Caco-2 (cell line): ENCODE data around the gene GDPD4. TPM values are rescaled to one million over a fixed set of nuclear protein-coding genes. Genes with fewer than 3 reads are reported as not detected.

ENCODE experiments used
- BruUV-seq: library from RNA; stranded (reverse); fragments of 400-500 nt; replicated peaks from 2 replicates; lab custom pipeline; 2021; lab: Mats Ljungman, UMichigan
- CTCF ChIA-PET: fragments of 300-600 bp; sonication (Branson Sonifier 250); formaldehyde crosslinking; loops from one replicate; lab custom pipeline; 2022; ENCODE audit warnings: antibody characterized with exemption; lab: Charles Lee
- POLR2A ChIA-PET: fragments of 300-600 bp; sonication (Branson Sonifier 250); formaldehyde crosslinking; loops from one replicate; lab custom pipeline; 2022; ENCODE audit warnings: antibody characterized with exemption; lab: Charles Lee
- DNase-seq, 2 experiments: peaks; one replicate each; pipeline versions ENCODE4 v3.0.0 to v3.0.0-alpha.2; 2020 to 2022
- H3K27me3 ChIP-seq: replicated peaks from 2 replicates; pipeline ENCODE4 v1.6.0; 2011; ENCODE audit warnings: low read length; ENCODE audit not compliant: control insufficient read depth, insufficient read depth
- H3K36me3 ChIP-seq: 2 replicates; pipeline ENCODE4 v1.5.1; 2011; ENCODE audit warnings: low read length; ENCODE audit not compliant: control insufficient read depth, insufficient read depth
- H3K4me1 ChIP-seq: fragments of 250-450 bp; sonication (Bioruptor Pico); 2 replicates; pipeline ENCODE4 v1.5.1; 2020; ENCODE audit warnings: mild to moderate bottlenecking
- H3K4me3 ChIP-seq: 2 replicates; pipeline ENCODE4 v1.5.1; 2011; ENCODE audit warnings: low read depth, mild to moderate bottlenecking, control low read depth, low read length
- H3K9me3 ChIP-seq: fragments of 250-450 bp; sonication (Bioruptor Pico); 2 replicates; pipeline ENCODE4 v1.5.1; 2020; ENCODE audit warnings: mild to moderate bottlenecking, moderate library complexity
- H3K27ac Mint-ChIP-seq: one replicate; pipeline ENCODE4 v1.8.0; 2022; ENCODE audit warnings: mixed read lengths; ENCODE audit not compliant: unreplicated experiment
- H3K27me3 Mint-ChIP-seq: one replicate; pipeline ENCODE4 v1.8.0; 2022; ENCODE audit warnings: mixed read lengths; ENCODE audit not compliant: insufficient read depth, unreplicated experiment
- H3K36me3 Mint-ChIP-seq: one replicate; pipeline ENCODE4 v1.8.0; 2022; ENCODE audit warnings: mild to moderate bottlenecking, mixed read lengths; ENCODE audit not compliant: insufficient read depth, unreplicated experiment
- H3K4me1 Mint-ChIP-seq: one replicate; pipeline ENCODE4 v1.8.0; 2022; ENCODE audit warnings: low read depth, mixed read lengths; ENCODE audit not compliant: unreplicated experiment
- H3K4me3 Mint-ChIP-seq: one replicate; pipeline ENCODE4 v1.8.0; 2022; ENCODE audit warnings: mild to moderate bottlenecking, moderate library complexity, mixed read lengths; ENCODE audit not compliant: unreplicated experiment
- H3K9me3 Mint-ChIP-seq: one replicate; pipeline ENCODE4 v1.8.0; 2022; ENCODE audit warnings: mixed read lengths; ENCODE audit not compliant: unreplicated experiment
- CTCF ChIP-seq, 2 experiments: fragments of 200-600 bp in 1 of 2; IDR thresholded peaks; 1 replicate in 1 of 2; 2 replicates in 1 of 2; pipeline versions ENCODE4 v1.5.1 to v1.8.0; 2011 to 2022; ENCODE audit warnings: antibody characterized with exemption in 1 of 2, control low read depth in 1 of 2, inconsistent platforms in 1 of 2, low read depth in 1 of 2, low read length in 1 of 2, mild to moderate bottlenecking in 1 of 2, moderate library complexity in 1 of 2; ENCODE audit not compliant: insufficient read depth in 1 of 2, severe bottlenecking in 1 of 2, unreplicated experiment in 1 of 2
- intact Hi-C: fragments of 100-400 bp; cut with micrococcal nuclease; formaldehyde crosslinking; loops from one replicate; pipeline ENCODE4 v1.10.0; 2022; ENCODE audit not compliant: unreplicated experiment
- total RNA-seq: library from RNA; stranded (reverse); gene quantifications from 2 replicates; pipeline ENCODE4 v1.2.3, GENCODE V29; 2022

Gene GDPD4
- total RNA-seq, 1 experiment from 2014 or later, result not detected

DNA sequence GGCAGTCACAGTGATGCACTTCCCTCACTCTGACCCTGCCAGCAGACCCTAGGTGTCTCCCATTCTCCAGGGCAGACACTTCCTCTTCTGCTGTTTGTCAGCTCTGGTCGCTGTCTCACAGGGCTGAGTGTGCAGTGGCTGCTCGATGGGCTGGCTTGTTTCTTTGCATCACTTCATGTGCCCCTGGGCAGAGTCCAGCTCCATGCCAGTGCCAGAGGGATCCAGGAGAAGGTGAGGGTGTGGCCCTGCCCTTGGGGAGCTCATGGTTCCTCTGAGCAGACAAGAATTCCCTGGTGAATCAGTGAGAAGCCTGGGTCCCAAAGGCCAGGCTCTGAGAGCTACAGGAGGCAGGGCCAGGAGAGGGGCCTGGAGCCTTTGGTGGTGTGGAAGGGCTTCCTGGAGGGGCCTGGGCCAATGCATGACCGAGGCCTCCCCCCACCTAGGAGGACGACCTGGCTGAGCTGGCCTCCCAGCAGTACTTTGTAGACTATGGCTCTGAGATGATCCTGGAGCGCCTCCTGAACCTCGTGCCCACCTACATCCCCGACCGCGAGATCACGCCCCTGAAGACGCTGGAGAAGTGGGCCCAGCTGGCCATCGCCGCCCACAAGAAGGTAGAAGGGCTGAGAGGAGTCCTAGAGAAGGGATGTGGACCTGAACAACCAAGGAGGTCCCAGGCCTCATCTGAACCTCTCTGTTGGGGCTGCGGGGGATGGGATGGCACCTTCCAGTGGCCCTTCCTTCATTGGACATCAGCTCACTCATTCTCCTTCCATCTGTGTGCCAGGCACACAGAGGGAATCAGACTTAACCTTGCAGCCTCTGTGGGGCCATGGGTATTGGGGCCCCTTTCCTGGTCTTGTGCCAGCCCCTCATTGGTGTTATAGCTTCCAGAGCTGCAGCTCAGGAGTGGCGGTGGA, 107.3 kb downstream of the GDPD4 start:
- TF ChIP-seq CTCF (IDR thresholded peaks at IDR 0.05; ENCODE audit: insufficient read depth in 1 of 2, low read depth in 1 of 2, low read length in 1 of 2, severe bottlenecking in 1 of 2, unreplicated experiment in 1 of 2), result no peak
- no peaks in the 10 kb centered on the region for H3K36me3 Mint-ChIP-seq
- intact Hi-C loops, result loop anchor here (10.0 kb wide), 2 partner anchors 181 to 221 kb away; no protein-coding TSS in a partner anchor
- BruUV-seq, result no TSS peak
- no peaks in the 10 kb centered on the region for H3K4me1 ChIP-seq
- ChIA-PET POLR2A (no interaction called here), CTCF (interaction anchor here (0.5 to 2.0 kb wide), 4 partner anchors 8 to 309 kb away, joined by 3 to 5 read pairs (median 4); no protein-coding TSS in a partner anchor)
- DNase-seq, result no peak
- no peak overlapping the region for H3K4me3 Mint-ChIP-seq
- H3K4me3 ChIP-seq, result no peak overlapping the region
- no peaks in the 10 kb centered on the region for H3K36me3 ChIP-seq
- no peaks in the 10 kb centered on the region for H3K27me3 ChIP-seq
- H3K9me3 ChIP-seq, result no peaks in the 10 kb centered on the region
- H3K9me3 Mint-ChIP-seq, result no peaks in the 10 kb centered on the region
- no peaks in the 10 kb centered on the region for H3K27me3 Mint-ChIP-seq
- H3K4me1 Mint-ChIP-seq, result no peaks in the 10 kb centered on the region
- H3K27ac Mint-ChIP-seq, result no peak overlapping the region

GRCh38 chr11:77193167-77193566, 108.3 kb downstream of the GDPD4 start:
- H3K9me3 ChIP-seq, result no peaks in the 10 kb centered on the region
- Mint-ChIP-seq H3K4me1 (no peaks in the 10 kb centered on the region), H3K27me3 (no peaks in the 10 kb centered on the region), H3K4me3 (no peak overlapping the region), H3K36me3 (no peaks in the 10 kb centered on the region), H3K27ac (no peak overlapping the region), H3K9me3 (no peaks in the 10 kb centered on the region)
- H3K36me3 ChIP-seq, result no peaks in the 10 kb centered on the region
- H3K27me3 ChIP-seq, result no peaks in the 10 kb centered on the region
- CTCF ChIA-PET, result no interaction called here
- no peaks in the 10 kb centered on the region for H3K4me1 ChIP-seq
- DNase-seq, result no peak
- intact Hi-C loops, result loop anchor here (10.0 kb wide), 2 partner anchors 182 to 222 kb away; no protein-coding TSS in a partner anchor
- H3K4me3 ChIP-seq, result no peak overlapping the region
- POLR2A ChIA-PET, result no interaction called here
- BruUV-seq, result no TSS peak
- TF ChIP-seq CTCF (IDR thresholded peaks at IDR 0.05; ENCODE audit: insufficient read depth in 1 of 2, low read depth in 1 of 2, low read length in 1 of 2, severe bottlenecking in 1 of 2, unreplicated experiment in 1 of 2), result no peak

GRCh38 chr11:77191823-77192495, 109.5 kb downstream of the GDPD4 start:
- H3K4me3 ChIP-seq, result no peak overlapping the region
- no peaks in the 10 kb centered on the region for H3K9me3 ChIP-seq
- CTCF ChIA-PET, result interaction anchor here (1.0 kb wide), 1 partner anchor 356 kb away, joined by 3 read pairs; no protein-coding TSS in a partner anchor
- POLR2A ChIA-PET, result no interaction called here
- H3K27me3 ChIP-seq, result no peaks in the 10 kb centered on the region
- Mint-ChIP-seq H3K27ac (no peak overlapping the region), H3K4me1 (no peaks in the 10 kb centered on the region), H3K36me3 (no peaks in the 10 kb centered on the region), H3K4me3 (no peak overlapping the region), H3K9me3 (no peaks in the 10 kb centered on the region), H3K27me3 (no peaks in the 10 kb centered on the region)
- no peaks in the 10 kb centered on the region for H3K4me1 ChIP-seq
- peak; percentile 90 for DNase-seq
- no TSS peak for BruUV-seq
- H3K36me3 ChIP-seq, result no peaks in the 10 kb centered on the region
- intact Hi-C loops, result loop anchor here (1.0 to 10.0 kb wide), 3 partner anchors 183 to 427 kb away; no protein-coding TSS in a partner anchor
- TF ChIP-seq CTCF (IDR thresholded peaks at IDR 0.05; ENCODE audit: insufficient read depth in 1 of 2, low read depth in 1 of 2, low read length in 1 of 2, severe bottlenecking in 1 of 2, unreplicated experiment in 1 of 2), result peak; percentile 90 to 91
